HCT116 (cell line): ENCODE measurements around the gene POLDIP2. TPM values are rescaled to one million over a fixed set of nuclear protein-coding genes. Genes with fewer than 3 reads are reported as not detected.

Experiments used
- ATAC-seq: fragments of 200-7000 bp; cut with Tn5 transposase; 2 replicates; pipeline ENCODE4 v1.9.1; 2020; ENCODE audit warnings: mild to moderate bottlenecking, moderate library complexity
- BruUV-seq: library from RNA; stranded (reverse); fragments of 400-500 nt; replicated peaks from 2 replicates; lab custom pipeline; 2021; lab: Mats Ljungman, UMichigan
- CTCF ChIA-PET: fragments of 300-600 bp; sonication (Branson Sonifier 250); formaldehyde crosslinking; loops from one replicate; lab custom pipeline; 2021; ENCODE audit warnings: antibody characterized with exemption; lab: Charles Lee
- POLR2A ChIA-PET: fragments of 300-600, 350-600 bp; sonication (Branson Sonifier 250); formaldehyde crosslinking; loops from one replicate; lab custom pipeline; 2021; ENCODE audit warnings: antibody characterized with exemption; lab: Charles Lee
- RAD21 ChIA-PET, 2 experiments: fragments of 300-600 bp; sonication (Branson Sonifier 250); formaldehyde crosslinking; loops; one replicate each; lab custom pipeline; 2023; ENCODE audit warnings: low total read pairs in 2 of 2; ENCODE audit not compliant: uncharacterized antibody in 2 of 2, unreplicated experiment in 2 of 2, low non-redundant PET in 1 of 2; lab: Charles Lee
- DNase-seq: peaks from one replicate; pipeline ENCODE4 v3.0.0-alpha.2; 2010; ENCODE audit warnings: low read depth, low spot score
- H2AFZ ChIP-seq: fragments of 200-600 bp; shearing (Covaris generic), sonication (generic); 2 replicates; pipeline ENCODE4 v1.6.1; 2017; ENCODE audit warnings: low read depth, mixed run types, mixed read lengths, antibody characterized with exemption, low read length; ENCODE audit not compliant: poor library complexity, severe bottlenecking
- H3K27ac ChIP-seq: 2 replicates; pipeline ENCODE4 v1.5.1; 2012; ENCODE audit warnings: low read depth, low read length
- H3K27me3 ChIP-seq: fragments of 200-600 bp; sonication (generic); 2 replicates; pipeline ENCODE4 v1.6.1; 2016; ENCODE audit warnings: mixed run types, low read length, mixed read lengths; ENCODE audit not compliant: insufficient read depth
- H3K36me3 ChIP-seq, 2 experiments: fragments of 200-500 bp in 1 of 2; fragments of 200-600 bp in 1 of 2; sonication (Bioruptor generic) in 1 of 2; sonication (generic) in 1 of 2; 2 replicates each; pipeline versions ENCODE4 v1.5.1 to v1.6.1; 2014 to 2016; ENCODE audit warnings: low read length in 2 of 2, inconsistent platforms in 1 of 2, mixed read lengths in 1 of 2, mixed run types in 1 of 2; ENCODE audit not compliant: insufficient read depth in 2 of 2, control insufficient read depth in 1 of 2
- H3K4me1 ChIP-seq, 2 experiments: fragments of 200-600 bp in 1 of 2; sonication (generic) in 1 of 2; 2 replicates each; pipeline versions ENCODE4 v1.5.1 to v1.6.1; 2012 to 2017; ENCODE audit warnings: low read length in 2 of 2, inconsistent platforms in 1 of 2, mild to moderate bottlenecking in 1 of 2, mixed read lengths in 1 of 2, mixed run types in 1 of 2, moderate library complexity in 1 of 2; ENCODE audit not compliant: insufficient read depth in 2 of 2, control insufficient read depth in 1 of 2
- H3K4me2 ChIP-seq: fragments of 200-600 bp; sonication (generic); 2 replicates; pipeline ENCODE4 v1.6.1; 2017; ENCODE audit warnings: mixed run types, low read length, mixed read lengths
- H3K4me3 ChIP-seq, 2 experiments: fragments of 200-600 bp in 1 of 2; sonication (generic) in 1 of 2; replicated peaks in 1 of 2; 2 replicates each; pipeline ENCODE4 v1.5.1; 2011 to 2016; ENCODE audit warnings: low read length in 2 of 2, control low read depth in 1 of 2, low read depth in 1 of 2, mild to moderate bottlenecking in 1 of 2, mixed read lengths in 1 of 2, mixed run types in 1 of 2
- H3K79me2 ChIP-seq: fragments of 200-600 bp; sonication (generic); 2 replicates; pipeline ENCODE4 v1.6.1; 2017; ENCODE audit warnings: mild to moderate bottlenecking, mixed run types, low read length, moderate library complexity, mixed read lengths; ENCODE audit not compliant: insufficient read depth
- H3K9ac ChIP-seq: fragments of 200-600 bp; sonication (generic); 2 replicates; pipeline ENCODE4 v1.6.1; 2016; ENCODE audit warnings: low read length, mixed read lengths
- H3K9me2 ChIP-seq: fragments of 200-600 bp; sonication (generic), shearing (Covaris generic); 2 replicates; pipeline ENCODE4 v1.6.1; 2017; ENCODE audit warnings: mixed run types, mild to moderate bottlenecking, moderate library complexity; ENCODE audit not compliant: insufficient read depth
- H3K9me3 ChIP-seq, 2 experiments: fragments of 200-500 bp in 1 of 2; fragments of 200-600 bp in 1 of 2; sonication (Bioruptor generic) in 1 of 2; sonication (generic) in 1 of 2; 2 replicates each; pipeline ENCODE4 v1.6.1; 2014 to 2017; ENCODE audit warnings: low read length in 2 of 2, mixed read lengths in 2 of 2, inconsistent platforms in 1 of 2, low read depth in 1 of 2, mild to moderate bottlenecking in 1 of 2, mixed run types in 1 of 2, moderate library complexity in 1 of 2; ENCODE audit not compliant: control insufficient read depth in 1 of 2, insufficient read depth in 1 of 2
- H4K20me1 ChIP-seq: fragments of 200-600 bp; sonication (generic), shearing (Covaris generic); 2 replicates; pipeline ENCODE4 v1.6.1; 2017; ENCODE audit warnings: mixed run types, mild to moderate bottlenecking, moderate library complexity; ENCODE audit not compliant: insufficient read depth
- CBX3 ChIP-seq: IDR thresholded peaks from 2 replicates; pipeline ENCODE4 v1.6.1; 2012; ENCODE audit warnings: low read depth
- EGR1 ChIP-seq: IDR thresholded peaks from 2 replicates; pipeline ENCODE4 v1.6.1; 2012; ENCODE audit warnings: low read depth
- ELF1 ChIP-seq: IDR thresholded peaks from 2 replicates; pipeline ENCODE4 v1.6.1; 2012; ENCODE audit warnings: low read depth, borderline replicate concordance
- EZH2 ChIP-seq: fragments of 200-600 bp; sonication (generic); IDR thresholded peaks from 2 replicates; pipeline ENCODE4 v1.6.1; 2017; ENCODE audit warnings: antibody characterized with exemption, mixed run types
- EZH2phosphoT487 ChIP-seq: fragments of 200-600 bp; IDR thresholded peaks from 2 replicates; pipeline ENCODE4 v1.6.1; 2018; ENCODE audit warnings: antibody characterized with exemption, borderline replicate concordance
- FOSL1 ChIP-seq: IDR thresholded peaks from 2 replicates; pipeline ENCODE4 v1.6.1; 2012; ENCODE audit warnings: low read depth
- JUND ChIP-seq: IDR thresholded peaks from 2 replicates; pipeline ENCODE4 v1.6.1; 2012
- POLR2A ChIP-seq: IDR thresholded peaks from 2 replicates; pipeline ENCODE4 v1.7.0; 2011; ENCODE audit warnings: borderline replicate concordance; ENCODE audit not compliant: insufficient read depth, insufficient read length; ENCODE audit errors: extremely low read depth
- POLR2AphosphoS5 ChIP-seq: IDR thresholded peaks from 2 replicates; pipeline ENCODE4 v1.6.1; 2011; ENCODE audit warnings: mild to moderate bottlenecking, low read depth, low read length, moderate library complexity
- RAD21 ChIP-seq: IDR thresholded peaks from 2 replicates; pipeline ENCODE4 v1.6.1; 2012; ENCODE audit warnings: low read depth, mild to moderate bottlenecking
- SIN3A ChIP-seq: IDR thresholded peaks from 2 replicates; pipeline ENCODE4 v1.6.1; 2012; ENCODE audit warnings: low read depth
- SP1 ChIP-seq: IDR thresholded peaks from 2 replicates; pipeline ENCODE4 v1.6.1; 2012; ENCODE audit warnings: low read depth
- SRF ChIP-seq: IDR thresholded peaks from 2 replicates; pipeline ENCODE4 v1.6.1; 2012; ENCODE audit warnings: low read depth
- TCF7L2 ChIP-seq: IDR thresholded peaks from 2 replicates; pipeline ENCODE4 v1.7.0; 2011; ENCODE audit warnings: borderline replicate concordance, inconsistent platforms; ENCODE audit not compliant: insufficient read depth, insufficient read length; ENCODE audit errors: extremely low read depth
- ZNF274 ChIP-seq: fragments of 200-500 bp; sonication (Bioruptor generic); IDR thresholded peaks from 2 replicates; pipeline ENCODE4 v1.6.1; 2014; ENCODE audit warnings: mild to moderate bottlenecking, low read depth, low read length, inconsistent platforms
- intact Hi-C: fragments of 100-400 bp; cut with micrococcal nuclease; formaldehyde crosslinking; loops from 2 replicates; pipeline ENCODE4 v1.10.0; 2022
- total RNA-seq: library from RNA; stranded (reverse); gene quantifications from one replicate; pipeline ENCODE4 v1.2.1, GENCODE V29; 2021; ENCODE audit not compliant: unreplicated experiment
- TF ChIP-seq, protein P1 (sequence below): IDR thresholded peaks from 2 replicates; pipeline ENCODE4 v1.6.1; 2011; ENCODE audit warnings: mild to moderate bottlenecking, low read length, moderate library complexity; ENCODE audit not compliant: insufficient replicate concordance; ENCODE audit errors: extremely low read depth
- TF ChIP-seq, protein P2 (sequence below): IDR thresholded peaks from 2 replicates; pipeline ENCODE4 v1.6.1; 2012
- TF ChIP-seq, protein P3 (sequence below): IDR thresholded peaks from 2 replicates; pipeline ENCODE4 v1.6.1; 2012; ENCODE audit warnings: low read depth
- TF ChIP-seq, protein P4 (sequence below), 3 experiments: fragments of 200-600 bp in 1 of 3; sonication (generic) in 1 of 3; IDR thresholded peaks in 2 of 3; conservative IDR thresholded peaks in 1 of 3; 2 replicates each; pipeline ENCODE4 v1.5.1; 2012 to 2017; ENCODE audit warnings: low read depth in 2 of 3, low read length in 2 of 3, antibody characterized with exemption in 1 of 3, borderline replicate concordance in 1 of 3, control low read depth in 1 of 3, mild to moderate bottlenecking in 1 of 3, mixed read lengths in 1 of 3, mixed run types in 1 of 3, moderate library complexity in 1 of 3; ENCODE audit not compliant: insufficient read depth in 1 of 3

POLDIP2 gene
- total RNA-seq, 1 experiment from 2014 or later = 78.0 TPM

DNA sequence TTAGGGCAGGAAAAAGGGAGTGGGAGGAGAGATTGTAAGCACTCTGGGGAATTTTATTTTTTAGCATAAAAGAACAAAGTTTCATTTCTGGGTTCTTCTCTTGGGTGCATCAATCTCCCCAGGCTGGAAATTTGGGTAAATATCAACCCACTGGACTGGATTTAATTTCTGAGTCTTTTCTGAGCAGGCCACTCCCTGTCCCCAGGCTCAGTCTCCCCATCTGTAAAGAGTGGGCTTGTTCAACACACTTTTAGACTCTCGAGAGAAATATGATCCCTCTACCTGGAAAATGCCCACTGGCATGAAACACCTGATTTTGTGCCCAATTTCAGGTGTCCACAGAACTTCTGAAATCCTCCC, 13.4 kb upstream of the POLDIP2 start:
- H3K27ac ChIP-seq = no peak overlapping the region
- H3K27me3 ChIP-seq = no peaks in the 10 kb centered on the region
- H3K36me3 ChIP-seq = no peaks in the 10 kb centered on the region
- ChIA-PET CTCF (no interaction called here), RAD21 (no interaction called here), POLR2A (interaction anchor here (1.2 kb wide), 1 partner anchor 13 kb away, joined by 6 read pairs; the partner anchor contains the start of gene POLDIP2)
- peaks cover 11 to 20% of the 10 kb centered on the region in 2 experiments; a peak in 3 of 4 replicates for H3K4me1 ChIP-seq
- no peaks in the 10 kb centered on the region for H4K20me1 ChIP-seq
- TF ChIP-seq POLR2A (no peak), RAD21 (no peak), EGR1 (no peak), SIN3A (no peak), JUND (no peak), ZNF274 (no peak), ELF1 (no peak), CBX3 (no peak), TCF7L2 (no peak), EZH2phosphoT487 (no peak), EZH2 (no peak), POLR2AphosphoS5 (no peak), FOSL1 (no peak), SRF (no peak), SP1 (no peak)
- TF ChIP-seq, protein P1, sequence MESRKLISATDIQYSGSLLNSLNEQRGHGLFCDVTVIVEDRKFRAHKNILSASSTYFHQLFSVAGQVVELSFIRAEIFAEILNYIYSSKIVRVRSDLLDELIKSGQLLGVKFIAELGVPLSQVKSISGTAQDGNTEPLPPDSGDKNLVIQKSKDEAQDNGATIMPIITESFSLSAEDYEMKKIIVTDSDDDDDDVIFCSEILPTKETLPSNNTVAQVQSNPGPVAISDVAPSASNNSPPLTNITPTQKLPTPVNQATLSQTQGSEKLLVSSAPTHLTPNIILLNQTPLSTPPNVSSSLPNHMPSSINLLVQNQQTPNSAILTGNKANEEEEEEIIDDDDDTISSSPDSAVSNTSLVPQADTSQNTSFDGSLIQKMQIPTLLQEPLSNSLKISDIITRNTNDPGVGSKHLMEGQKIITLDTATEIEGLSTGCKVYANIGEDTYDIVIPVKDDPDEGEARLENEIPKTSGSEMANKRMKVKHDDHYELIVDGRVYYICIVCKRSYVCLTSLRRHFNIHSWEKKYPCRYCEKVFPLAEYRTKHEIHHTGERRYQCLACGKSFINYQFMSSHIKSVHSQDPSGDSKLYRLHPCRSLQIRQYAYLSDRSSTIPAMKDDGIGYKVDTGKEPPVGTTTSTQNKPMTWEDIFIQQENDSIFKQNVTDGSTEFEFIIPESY = no peak
- TF ChIP-seq, protein P2, sequence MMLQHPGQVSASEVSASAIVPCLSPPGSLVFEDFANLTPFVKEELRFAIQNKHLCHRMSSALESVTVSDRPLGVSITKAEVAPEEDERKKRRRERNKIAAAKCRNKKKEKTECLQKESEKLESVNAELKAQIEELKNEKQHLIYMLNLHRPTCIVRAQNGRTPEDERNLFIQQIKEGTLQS = no peak
- TF ChIP-seq, protein P3, sequence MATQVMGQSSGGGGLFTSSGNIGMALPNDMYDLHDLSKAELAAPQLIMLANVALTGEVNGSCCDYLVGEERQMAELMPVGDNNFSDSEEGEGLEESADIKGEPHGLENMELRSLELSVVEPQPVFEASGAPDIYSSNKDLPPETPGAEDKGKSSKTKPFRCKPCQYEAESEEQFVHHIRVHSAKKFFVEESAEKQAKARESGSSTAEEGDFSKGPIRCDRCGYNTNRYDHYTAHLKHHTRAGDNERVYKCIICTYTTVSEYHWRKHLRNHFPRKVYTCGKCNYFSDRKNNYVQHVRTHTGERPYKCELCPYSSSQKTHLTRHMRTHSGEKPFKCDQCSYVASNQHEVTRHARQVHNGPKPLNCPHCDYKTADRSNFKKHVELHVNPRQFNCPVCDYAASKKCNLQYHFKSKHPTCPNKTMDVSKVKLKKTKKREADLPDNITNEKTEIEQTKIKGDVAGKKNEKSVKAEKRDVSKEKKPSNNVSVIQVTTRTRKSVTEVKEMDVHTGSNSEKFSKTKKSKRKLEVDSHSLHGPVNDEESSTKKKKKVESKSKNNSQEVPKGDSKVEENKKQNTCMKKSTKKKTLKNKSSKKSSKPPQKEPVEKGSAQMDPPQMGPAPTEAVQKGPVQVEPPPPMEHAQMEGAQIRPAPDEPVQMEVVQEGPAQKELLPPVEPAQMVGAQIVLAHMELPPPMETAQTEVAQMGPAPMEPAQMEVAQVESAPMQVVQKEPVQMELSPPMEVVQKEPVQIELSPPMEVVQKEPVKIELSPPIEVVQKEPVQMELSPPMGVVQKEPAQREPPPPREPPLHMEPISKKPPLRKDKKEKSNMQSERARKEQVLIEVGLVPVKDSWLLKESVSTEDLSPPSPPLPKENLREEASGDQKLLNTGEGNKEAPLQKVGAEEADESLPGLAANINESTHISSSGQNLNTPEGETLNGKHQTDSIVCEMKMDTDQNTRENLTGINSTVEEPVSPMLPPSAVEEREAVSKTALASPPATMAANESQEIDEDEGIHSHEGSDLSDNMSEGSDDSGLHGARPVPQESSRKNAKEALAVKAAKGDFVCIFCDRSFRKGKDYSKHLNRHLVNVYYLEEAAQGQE = no peak
- TF ChIP-seq, protein P4, sequence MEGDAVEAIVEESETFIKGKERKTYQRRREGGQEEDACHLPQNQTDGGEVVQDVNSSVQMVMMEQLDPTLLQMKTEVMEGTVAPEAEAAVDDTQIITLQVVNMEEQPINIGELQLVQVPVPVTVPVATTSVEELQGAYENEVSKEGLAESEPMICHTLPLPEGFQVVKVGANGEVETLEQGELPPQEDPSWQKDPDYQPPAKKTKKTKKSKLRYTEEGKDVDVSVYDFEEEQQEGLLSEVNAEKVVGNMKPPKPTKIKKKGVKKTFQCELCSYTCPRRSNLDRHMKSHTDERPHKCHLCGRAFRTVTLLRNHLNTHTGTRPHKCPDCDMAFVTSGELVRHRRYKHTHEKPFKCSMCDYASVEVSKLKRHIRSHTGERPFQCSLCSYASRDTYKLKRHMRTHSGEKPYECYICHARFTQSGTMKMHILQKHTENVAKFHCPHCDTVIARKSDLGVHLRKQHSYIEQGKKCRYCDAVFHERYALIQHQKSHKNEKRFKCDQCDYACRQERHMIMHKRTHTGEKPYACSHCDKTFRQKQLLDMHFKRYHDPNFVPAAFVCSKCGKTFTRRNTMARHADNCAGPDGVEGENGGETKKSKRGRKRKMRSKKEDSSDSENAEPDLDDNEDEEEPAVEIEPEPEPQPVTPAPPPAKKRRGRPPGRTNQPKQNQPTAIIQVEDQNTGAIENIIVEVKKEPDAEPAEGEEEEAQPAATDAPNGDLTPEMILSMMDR (IDR thresholded peaks at IDR 0.05 in 2 of 3, conservative IDR thresholded peaks at IDR 0.05 in 1 of 3; ENCODE audit: borderline replicate concordance in 1 of 3, insufficient read depth in 1 of 3, low read depth in 2 of 3, low read length in 2 of 3) = no peak
- no peak overlapping the region for H3K9ac ChIP-seq
- no TSS peak for BruUV-seq
- H3K4me3 ChIP-seq = no peak overlapping the region
- no peak for DNase-seq
- ATAC-seq = no peak
- no peaks in the 10 kb centered on the region for H3K9me3 ChIP-seq
- H3K4me2 ChIP-seq = peak overlapping the region; percentile 77; the same call in 1 of the 2 replicates
- H3K9me2 ChIP-seq = no peaks in the 10 kb centered on the region
- H2AFZ ChIP-seq = no peak overlapping the region
- intact Hi-C loops = loop anchor here (10.0 kb wide), 2 partner anchors 56 to 74 kb away; partner anchors contain the start of gene TMEM97
- no peaks in the 10 kb centered on the region for H3K79me2 ChIP-seq
